Stimulated activated CD8-positive, alpha-beta memory T cell treated with anti-CD3 and anti-CD28 coated beads, Interleukin-12 subunit alpha, Interleukin-12 subunit beta, amount 100 ng/mL, for 1 hour (primary cell): Measurements from ENCODE around the gene MRPL39.
"Not testable (repeated sequence)": the region's sequence is repeated elsewhere in the genome, so short reads cannot be mapped to it uniquely, and the experiment has no call there.

Experiments used
- DNase-seq: peaks from one replicate; pipeline ENCODE4 v3.0.0-alpha.2; 2020; ENCODE audit warnings: low read depth

MRPL39 gene

DNA sequence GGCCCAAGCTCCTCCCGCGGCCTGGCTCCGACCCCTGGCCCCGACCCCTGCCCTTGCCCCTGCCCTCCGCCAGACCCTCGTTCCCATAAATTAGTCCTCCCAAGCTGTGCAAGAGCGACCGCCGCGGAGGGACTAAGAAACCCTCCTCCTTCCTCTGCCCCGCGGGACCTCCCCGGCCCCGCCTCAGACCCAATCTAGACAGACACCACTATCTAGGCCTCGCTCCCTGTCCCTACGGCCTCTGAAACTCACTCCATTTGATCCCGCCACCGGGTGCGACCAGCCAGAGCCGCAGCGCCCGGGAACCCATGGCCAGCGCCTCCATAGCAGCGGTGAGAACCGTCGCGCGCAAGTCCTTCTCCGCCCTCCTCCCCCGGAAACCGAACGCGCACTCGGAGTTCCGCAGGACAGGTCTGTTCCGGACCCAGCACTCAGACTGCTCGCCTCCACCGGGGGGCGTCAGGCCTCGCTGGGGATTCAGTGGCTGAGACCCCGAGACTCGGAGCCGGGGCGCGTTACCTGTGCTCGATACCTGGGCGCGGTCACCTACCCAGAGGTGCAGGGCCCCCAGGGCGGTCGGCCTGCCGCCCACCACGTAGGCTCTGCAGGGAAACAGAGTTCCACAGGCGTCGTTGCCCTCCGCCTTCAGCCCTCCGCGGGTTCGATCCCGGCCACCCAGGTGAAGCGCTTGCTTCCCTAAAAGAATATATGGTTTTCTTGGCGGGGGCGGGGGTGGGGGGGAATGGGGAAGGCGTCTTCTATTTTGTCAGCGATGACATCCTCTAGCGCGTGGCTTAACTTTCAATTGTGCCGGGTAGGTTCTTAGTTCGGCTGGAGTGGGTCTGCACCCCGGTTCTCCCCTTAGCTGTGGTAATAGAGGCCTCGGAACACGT is at the start of gene MRPL39:
TSS of gene MRPL39 (minus strand) at position 331 of the 893 bp plus-strand sequence. CDS start at position 325, 6 bp downstream.
- DNase-seq = peak; percentile 76

DNA sequence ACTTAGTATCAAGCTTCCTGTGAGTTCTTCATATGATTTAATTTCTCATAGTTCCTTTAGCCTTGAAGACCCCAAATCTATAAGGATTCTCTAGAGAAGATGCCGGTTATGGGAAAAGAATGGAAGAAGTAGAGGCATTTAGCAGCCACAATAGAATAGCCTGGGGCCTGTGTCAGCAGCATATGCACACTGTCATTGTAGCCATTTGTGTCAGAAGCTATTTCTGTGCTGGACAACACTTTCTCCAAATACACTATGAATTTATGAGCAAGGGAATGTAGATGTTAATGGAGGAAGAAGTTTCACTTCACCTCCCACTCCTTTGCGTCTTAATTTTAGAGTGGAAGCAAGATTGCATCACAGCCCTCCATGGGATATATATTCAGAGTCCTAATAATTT is 49.1 kb upstream of the MRPL39 start:
- no peak for DNase-seq

DNA sequence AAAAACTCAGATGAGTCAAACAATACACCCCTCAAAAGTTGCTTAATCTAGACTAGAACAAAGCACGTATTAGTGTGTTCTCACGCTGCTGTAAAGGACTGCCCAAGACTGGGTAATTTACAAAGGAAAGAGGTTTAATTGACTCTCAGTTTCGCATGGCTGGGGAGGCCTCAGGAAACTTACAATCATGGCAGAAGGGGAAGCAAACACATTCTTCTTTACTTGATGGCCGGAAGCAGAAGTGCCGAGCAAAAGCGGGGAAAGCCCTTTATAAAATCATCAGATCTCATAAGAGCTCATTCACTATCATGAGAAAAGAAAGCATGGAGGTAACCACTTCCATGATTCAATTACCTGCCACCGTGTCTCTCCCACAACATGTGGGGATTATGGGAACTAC is 41.9 kb upstream of the MRPL39 start:
- no peak for DNase-seq

- DNase-seq = no peak
These were observed 40.4 kb upstream of the MRPL39 start for GRCh38 chr21:25647647-25648046.

DNA sequence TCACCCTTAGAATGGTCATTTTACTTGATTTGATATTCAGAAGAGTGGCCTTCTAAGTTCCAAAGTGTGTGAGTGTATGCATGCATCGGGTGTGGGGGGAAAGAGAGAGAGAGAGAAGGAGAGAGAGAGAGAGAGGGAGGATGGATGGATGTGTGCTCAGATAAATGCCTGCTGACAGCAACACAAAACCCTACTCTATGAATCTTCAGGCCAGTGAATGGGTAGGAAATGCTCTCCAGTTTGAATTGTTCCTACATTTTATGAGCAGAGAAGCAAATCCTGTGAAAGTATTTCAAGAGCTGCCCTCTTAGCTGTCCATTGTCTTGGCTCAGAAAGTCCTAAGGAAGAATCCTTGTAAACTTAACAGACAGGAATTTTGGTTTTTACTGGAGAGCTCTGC is 39.2 kb upstream of the MRPL39 start:
- DNase-seq = no peak

DNA sequence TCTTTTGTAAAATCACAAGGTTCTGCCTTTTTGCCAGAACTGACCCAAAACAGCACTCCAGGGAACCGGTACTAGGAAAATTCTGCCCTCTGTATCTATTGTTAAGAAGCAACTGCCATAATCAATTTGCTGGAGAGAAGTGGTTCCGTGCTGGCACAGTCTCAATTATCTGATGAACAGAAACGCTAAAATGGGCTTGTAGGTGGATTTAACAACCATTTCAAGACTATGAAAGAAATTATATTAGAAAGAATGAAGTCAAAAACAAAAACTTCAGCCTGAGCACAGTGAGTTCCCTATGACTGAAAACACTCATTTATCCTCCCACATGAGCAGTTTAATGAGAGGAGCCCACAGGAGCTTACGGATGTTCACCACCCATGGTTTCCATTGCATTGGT is 36.2 kb upstream of the MRPL39 start:
- no peak for DNase-seq

GRCh38 chr21:25640943-25641292 is 33.6 kb upstream of the MRPL39 start:
- no peak for DNase-seq

DNA sequence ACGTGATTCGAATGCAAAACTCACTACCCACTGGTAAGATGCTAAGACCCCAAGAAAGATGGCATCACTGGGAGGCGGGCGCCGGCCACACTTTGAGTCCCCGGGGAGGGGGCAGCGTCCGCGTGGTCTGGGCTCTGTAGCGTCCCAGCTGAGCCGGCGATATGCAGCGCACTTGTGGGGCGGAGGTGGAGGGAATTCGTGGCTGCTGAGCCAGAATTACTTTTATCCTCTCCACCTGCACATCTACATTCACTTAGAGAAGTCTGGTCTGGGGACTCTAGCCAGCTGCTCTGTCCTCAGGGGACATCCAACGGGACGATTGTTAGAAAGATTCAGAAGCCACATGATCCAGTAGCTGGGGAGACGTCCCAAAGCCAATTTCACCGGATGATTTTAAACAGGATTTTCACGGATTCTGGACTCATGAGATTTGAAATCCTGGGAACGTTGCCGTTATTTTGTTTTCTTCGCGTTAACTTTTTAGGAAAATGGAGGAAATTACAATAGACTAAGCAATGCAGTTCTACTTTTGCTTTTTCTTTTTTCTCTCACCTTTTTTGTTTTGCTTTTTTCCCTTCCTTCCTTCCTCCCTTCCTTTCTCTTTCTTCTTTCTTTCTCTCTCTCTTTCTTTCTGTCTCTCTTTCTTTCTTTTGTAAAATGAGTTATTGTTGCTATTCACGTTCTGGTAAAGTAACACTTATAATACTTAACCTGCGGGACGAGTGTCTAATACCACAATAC is 33.1 kb upstream of the MRPL39 start:
- no peak for DNase-seq

- no peak for DNase-seq
These were observed 32.4 kb upstream of the MRPL39 start for GRCh38 chr21:25639551-25640201.

DNA sequence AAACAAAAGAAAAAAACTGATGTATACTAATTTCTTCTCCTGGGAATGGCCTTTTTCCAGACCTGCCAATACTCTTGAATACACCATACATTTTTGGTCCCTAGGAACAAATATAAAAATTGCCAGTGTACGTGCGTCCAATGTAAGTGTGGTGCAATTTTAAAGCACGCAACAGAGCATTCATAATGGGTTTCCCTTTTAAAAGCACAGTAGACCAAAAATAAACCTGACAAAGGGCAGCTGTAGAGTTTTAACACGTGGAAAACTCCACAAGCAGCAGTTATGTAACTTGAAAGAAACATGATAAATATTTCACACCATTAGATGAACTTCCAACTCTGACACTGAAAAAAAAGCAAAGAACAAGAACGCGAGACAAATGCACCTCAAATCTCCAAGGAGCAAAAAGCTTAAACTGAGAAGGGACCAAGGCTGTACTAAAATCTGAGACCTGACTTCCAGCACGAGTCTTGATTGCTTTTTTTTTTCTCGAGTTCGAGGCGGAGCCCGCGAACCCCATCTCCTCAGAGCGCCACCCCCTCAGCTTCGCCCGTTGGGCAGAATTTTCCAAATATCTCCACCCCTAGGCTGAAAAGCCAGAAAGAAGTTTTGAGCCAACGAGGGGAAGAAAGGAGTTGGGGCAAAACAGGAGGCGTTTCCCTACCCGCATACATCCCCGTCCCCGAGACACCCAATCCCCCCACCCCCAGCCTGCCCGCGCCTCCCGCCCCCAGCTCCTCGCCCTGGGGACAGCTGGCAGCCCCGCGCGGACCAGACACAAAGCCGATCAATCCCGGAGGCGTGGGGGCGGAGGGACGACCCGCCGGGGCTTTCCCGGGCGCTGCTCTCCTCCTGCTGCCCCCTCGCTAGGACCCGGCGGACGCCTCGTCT is 31.6 kb upstream of the MRPL39 start, which contains the start of gene JAM2:
TSS of gene JAM2 (plus strand) at position 599 of the 891 bp plus-strand sequence. CDS start 564 bp downstream, outside the sequence.
- DNase-seq = no peak

DNA sequence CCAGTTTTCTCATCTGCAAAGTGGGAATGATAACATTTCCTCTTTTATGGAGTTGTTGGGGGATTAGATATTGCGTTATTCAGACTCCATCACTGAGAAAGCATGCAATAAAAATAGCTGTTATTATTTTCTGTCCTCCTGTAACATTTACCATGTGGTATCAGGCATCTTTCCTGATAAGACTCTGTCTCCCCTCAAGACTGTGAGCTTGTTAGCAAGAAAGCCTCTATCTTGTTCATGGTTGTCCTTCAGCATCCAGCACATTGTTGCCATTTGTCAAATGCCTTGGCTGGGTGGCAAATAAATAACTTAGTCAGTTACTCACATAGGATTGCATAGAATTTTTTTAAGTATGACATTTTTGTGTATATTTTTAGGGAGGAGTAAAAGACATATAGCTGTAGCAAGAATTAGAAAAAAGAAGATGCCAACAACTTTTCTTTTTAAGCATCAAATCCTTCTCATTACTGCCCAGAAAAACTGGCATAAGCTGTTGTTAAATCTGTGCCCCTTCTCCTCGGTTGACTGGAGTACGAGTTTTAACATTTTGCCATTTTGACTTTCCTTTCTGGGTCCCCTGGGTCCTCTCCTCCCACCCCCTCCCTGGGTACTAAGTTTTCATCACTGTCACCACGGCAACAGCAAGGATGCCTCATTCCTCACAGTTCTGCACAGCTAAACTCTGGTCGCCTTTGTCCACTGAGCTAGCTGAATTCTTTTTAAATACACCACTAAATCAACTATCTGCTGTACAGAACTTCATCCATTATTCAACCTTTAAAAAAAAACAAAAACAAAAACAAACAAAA is 30.8 kb upstream of the MRPL39 start:
- no peak for DNase-seq

DNA sequence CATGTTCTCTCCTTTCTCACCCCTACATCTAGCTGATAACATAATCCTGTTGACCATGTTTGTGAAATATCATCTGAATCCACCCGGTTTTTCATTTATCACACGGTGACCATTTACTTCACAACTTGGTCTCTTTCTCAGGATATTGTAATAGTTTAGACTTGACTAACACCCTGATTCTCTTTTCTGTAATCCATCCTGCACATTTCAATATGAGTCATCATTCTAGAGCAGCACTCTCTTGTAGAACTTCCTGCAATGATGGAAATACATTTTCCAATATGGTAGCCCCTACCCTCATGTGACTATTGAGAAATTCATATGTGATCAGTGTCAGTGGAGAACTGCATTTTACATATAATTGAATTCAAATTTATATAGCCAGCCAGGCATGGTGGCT is 29.4 kb upstream of the MRPL39 start:
- DNase-seq = no peak

- no peak for DNase-seq
These were observed 28.0 kb upstream of the MRPL39 start for GRCh38 chr21:25635310-25635709.

DNA sequence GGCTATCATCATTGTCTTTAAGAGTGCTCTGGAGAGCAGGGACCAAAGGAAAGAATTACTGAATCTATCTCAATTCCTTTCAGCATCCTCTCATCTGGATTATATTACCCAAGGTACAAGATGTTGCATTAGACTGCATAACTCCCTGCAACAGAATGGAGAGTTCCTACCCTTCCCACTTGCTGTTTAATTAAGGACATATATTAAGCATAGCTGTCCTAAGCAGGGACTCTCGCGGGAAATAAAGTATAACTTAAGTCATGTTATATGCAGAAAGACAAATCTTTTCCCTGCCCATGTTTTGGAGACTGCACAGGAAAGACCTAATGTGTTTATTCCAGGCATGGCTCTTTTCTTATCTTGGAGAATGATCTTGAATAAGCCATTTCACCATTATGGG is 25.0 kb upstream of the MRPL39 start:
- DNase-seq = no peak

GRCh38 chr21:25626757-25627156 is 19.5 kb upstream of the MRPL39 start:
- DNase-seq = no peak

- DNase-seq = not testable (repeated sequence)
These were observed 18.7 kb upstream of the MRPL39 start for GRCh38 chr21:25625776-25626555.

GRCh38 chr21:25625036-25625435 is 17.8 kb upstream of the MRPL39 start:
- no peak for DNase-seq

GRCh38 chr21:25624511-25624910 is 17.2 kb upstream of the MRPL39 start:
- DNase-seq = no peak

GRCh38 chr21:25619198-25619597 is 11.9 kb upstream of the MRPL39 start:
- no peak for DNase-seq

GRCh38 chr21:25615880-25616279 is 8.6 kb upstream of the MRPL39 start:
- no peak for DNase-seq
